LNCaP clone FGC (cell line): ENCODE data around the gene ZC3H7A.
"Not testable (repeated sequence)": the region's sequence is repeated elsewhere in the genome, so short reads cannot be mapped to it uniquely, and the experiment has no call there.

ENCODE experiments used
- DNase-seq: peaks from one replicate; pipeline ENCODE4 v3.0.0-alpha.2; 2011; ENCODE audit warnings: low read depth
- H3K4me3 ChIP-seq: 2 replicates; pipeline ENCODE4 v1.5.1; 2011; ENCODE audit warnings: mild to moderate bottlenecking, low read depth, low read length, control low read depth
- CTCF ChIP-seq: IDR thresholded peaks from 2 replicates; pipeline ENCODE4 v1.5.1; 2012; ENCODE audit warnings: mild to moderate bottlenecking; ENCODE audit not compliant: control insufficient read depth, insufficient read depth; ENCODE audit errors: extremely low read depth

ZC3H7A gene

GRCh38 chr16:11794447-11794846 is 2.6 kb downstream of the ZC3H7A start:
- DNase-seq, result no peak
- H3K4me3 ChIP-seq, result no peak overlapping the region
- no peak for TF ChIP-seq CTCF

- no peak for TF ChIP-seq CTCF
- DNase-seq, result no peak
These were observed 3.2 kb downstream of the ZC3H7A start for GRCh38 chr16:11793840-11794239.

GRCh38 chr16:11792410-11793241 is 4.4 kb downstream of the ZC3H7A start:
- TF ChIP-seq CTCF, result no peak
- DNase-seq, result peak; percentile 41
- H3K4me3 ChIP-seq, result 0 out of 2 replicates have a peak overlapping the region, but pooled peaks have one; percentile 10

More at GRCh38 chr16:11793840-11794239, 3.2 kb downstream of the ZC3H7A start:
- no peak overlapping the region for H3K4me3 ChIP-seq

GRCh38 chr16:11791144-11791828 is 5.8 kb downstream of the ZC3H7A start:
- no peak for TF ChIP-seq CTCF
- no peak overlapping the region for H3K4me3 ChIP-seq
- no peak for DNase-seq

GRCh38 chr16:11788914-11789313 is 8.1 kb downstream of the ZC3H7A start:
- no peak overlapping the region for H3K4me3 ChIP-seq
- TF ChIP-seq CTCF, result no peak
- DNase-seq, result no peak

- DNase-seq, H3K4me3 ChIP-seq: not testable (repeated sequence)
These were observed 12.0 kb downstream of the ZC3H7A start for GRCh38 chr16:11784980-11785599.

GRCh38 chr16:11784381-11784780 is 12.7 kb downstream of the ZC3H7A start:
- DNase-seq, H3K4me3 ChIP-seq: not testable (repeated sequence)
